ENCODE data around the gene MIPEP.

GRCh38 chr13:23790577-23791170 lies 98.5 kb downstream of the MIPEP start:
- no peak for TF ChIP-seq CTCF (optimal IDR thresholded peaks at IDR 0.05 in 1 of 3, IDR thresholded peaks at IDR 0.05 in 1 of 3, conservative IDR thresholded peaks at IDR 0.05 in 1 of 3; ENCODE audit: extremely low read depth in 1 of 3, insufficient read depth in 2 of 3, low read length in 3 of 3)
- no peak for TF ChIP-seq EZH2 (IDR thresholded peaks at IDR 0.05; ENCODE audit: low read length)
